Endothelial cell of umbilical vein (primary cell): Measurements from ENCODE around the gene CYB5A. TPM values are rescaled to one million over a fixed set of nuclear protein-coding genes. Genes with fewer than 3 reads are reported as not detected.

Experiments
- BruUV-seq: library from RNA; stranded (reverse); fragments of 400-500 nt; replicated peaks from 2 replicates; lab custom pipeline; 2021; lab: Mats Ljungman, UMichigan
- CTCF ChIA-PET: fragments of 300-600, 350-600 bp; sonication (Branson Sonifier 250); formaldehyde crosslinking; loops from one replicate; lab custom pipeline; 2021; ENCODE audit warnings: antibody characterized with exemption, inconsistent platforms; lab: Charles Lee
- POLR2A ChIA-PET: fragments of 300-600, 350-600 bp; sonication (Branson Sonifier 250); formaldehyde crosslinking; loops from one replicate; lab custom pipeline; 2021; ENCODE audit warnings: antibody characterized with exemption, inconsistent platforms; lab: Charles Lee
- DNase-seq: peaks from one replicate; pipeline ENCODE4 v3.0.0-alpha.2; 2011; ENCODE audit warnings: low read depth, low spot score
- FAIRE-seq: peaks from 2 replicates; lab custom pipeline; 2011; peaks lifted over from hg19 to GRCh38; lab: Jason Lieb, UNC
- H2AFZ ChIP-seq: 2 replicates; pipeline ENCODE4 v1.6.0; 2012; ENCODE audit warnings: low read depth, low read length, control low read depth, inconsistent platforms
- H3K27ac ChIP-seq: 2 replicates; pipeline ENCODE4 v1.5.1; 2011; ENCODE audit warnings: low read depth, mild to moderate bottlenecking, control low read depth, low read length, moderate library complexity; ENCODE audit not compliant: insufficient read depth
- H3K27me3 ChIP-seq, 2 experiments: 2 replicates each; pipeline versions ENCODE4 v1.6.0 to v1.6.1; 2011; ENCODE audit warnings: low read length in 2 of 2, mixed read lengths in 1 of 2; ENCODE audit not compliant: control insufficient read depth in 2 of 2, insufficient read depth in 2 of 2
- H3K36me3 ChIP-seq, 2 experiments: 2 replicates in 1 of 2; 3 replicates in 1 of 2; pipeline ENCODE4 v1.5.1; 2011; ENCODE audit warnings: low read length in 2 of 2, mild to moderate bottlenecking in 1 of 2, moderate library complexity in 1 of 2; ENCODE audit not compliant: control insufficient read depth in 2 of 2, insufficient read depth in 2 of 2; ENCODE audit errors: extremely low read depth in 1 of 2
- H3K4me1 ChIP-seq: 3 replicates; pipeline ENCODE4 v1.5.1; 2011; ENCODE audit warnings: mild to moderate bottlenecking, low read length; ENCODE audit not compliant: control insufficient read depth, insufficient read depth; ENCODE audit errors: extremely low read depth
- H3K4me2 ChIP-seq: 2 replicates; pipeline ENCODE4 v1.6.1; 2011; ENCODE audit warnings: low read length, control low read depth, mixed read lengths; ENCODE audit not compliant: insufficient read depth
- H3K4me3 ChIP-seq, 3 experiments: fragments of 200-600 bp in 1 of 3; sonication (generic), shearing (Covaris generic) in 1 of 3; replicated peaks in 1 of 3; 2 replicates each; pipeline ENCODE4 v1.5.1; 2011 to 2016; ENCODE audit warnings: control low read depth in 3 of 3, low read length in 3 of 3, mild to moderate bottlenecking in 2 of 3, inconsistent platforms in 1 of 3, low read depth in 1 of 3, moderate library complexity in 1 of 3; ENCODE audit not compliant: insufficient read depth in 1 of 3
- H3K79me2 ChIP-seq: 2 replicates; pipeline ENCODE4 v1.6.0; 2012; ENCODE audit warnings: low read length, inconsistent platforms; ENCODE audit not compliant: control insufficient read depth, insufficient read depth
- H3K9ac ChIP-seq: replicated peaks from 2 replicates; pipeline ENCODE3; 2011; ENCODE audit warnings: low read length, control low read depth; ENCODE audit not compliant: insufficient read depth; ENCODE audit errors: extremely low read depth
- H3K9me1 ChIP-seq: replicated peaks from 3 replicates; pipeline ENCODE4 v1.6.0; 2011; ENCODE audit warnings: mild to moderate bottlenecking, low read length; ENCODE audit not compliant: control insufficient read depth, insufficient read depth; ENCODE audit errors: extremely low read depth
- H3K9me3 ChIP-seq: replicated peaks from 2 replicates; pipeline ENCODE4 v1.5.1; 2012; ENCODE audit warnings: low read length, inconsistent platforms; ENCODE audit not compliant: control insufficient read depth, insufficient read depth
- H4K20me1 ChIP-seq: replicated peaks from 2 replicates; pipeline ENCODE3; 2011; ENCODE audit warnings: mild to moderate bottlenecking, low read length; ENCODE audit not compliant: control insufficient read depth, insufficient read depth; ENCODE audit errors: extremely low read depth
- EZH2 ChIP-seq: IDR thresholded peaks from 2 replicates; pipeline ENCODE4 v1.6.1; 2012; ENCODE audit warnings: borderline replicate concordance, low read depth, mild to moderate bottlenecking, moderate library complexity, low read length, inconsistent platforms; ENCODE audit not compliant: severe bottlenecking
- FOS ChIP-seq: IDR thresholded peaks from 2 replicates; pipeline ENCODE4 v1.6.1; 2011; ENCODE audit warnings: mild to moderate bottlenecking, low read length, moderate library complexity, borderline replicate concordance; ENCODE audit not compliant: insufficient read depth
- GATA2 ChIP-seq: IDR thresholded peaks from 2 replicates; pipeline ENCODE4 v1.7.0; 2011; ENCODE audit warnings: low read depth, mild to moderate bottlenecking, moderate library complexity, mixed read lengths, low read length; ENCODE audit not compliant: insufficient read length, insufficient read depth
- JUN ChIP-seq: IDR thresholded peaks from 2 replicates; pipeline ENCODE4 v1.6.1; 2011; ENCODE audit warnings: borderline replicate concordance, low read depth; ENCODE audit not compliant: insufficient read length, insufficient read depth
- MAX ChIP-seq: IDR thresholded peaks from 2 replicates; pipeline ENCODE4 v1.6.1; 2011; ENCODE audit not compliant: insufficient read depth, insufficient read length
- MYC ChIP-seq: IDR thresholded peaks from one replicate; pipeline ENCODE4 v1.6.1; 2011; ENCODE audit warnings: mild to moderate bottlenecking, low read depth, low read length
- POLR2A ChIP-seq: IDR thresholded peaks from 2 replicates; pipeline ENCODE4 v1.6.1; 2012; ENCODE audit warnings: low read depth, mild to moderate bottlenecking, control low read depth, low read length
- POLR2AphosphoS5 ChIP-seq: IDR thresholded peaks from 2 replicates; pipeline ENCODE4 v1.6.1; 2012; ENCODE audit warnings: low read depth, mild to moderate bottlenecking, control low read depth, low read length, moderate library complexity; ENCODE audit not compliant: insufficient read depth
- dilution Hi-C: fragments of 300-500 bp; cut with MboI; formaldehyde crosslinking; loops from one replicate; pipeline ENCODE4 v1.15.0; 2019; ENCODE audit warnings: low sequenced_read_pairs; ENCODE audit not compliant: extremely low pct_ligation_motif_present
- intact Hi-C: fragments of 100-400 bp; cut with micrococcal nuclease; formaldehyde crosslinking; loops from one replicate; pipeline ENCODE4 v1.10.0; 2022
- polyA plus RNA-seq, 4 experiments: library from polyadenylated mRNA; depleted of rRNA in 3 of 4; stranded (reverse) in 3 of 4; unstranded in 1 of 4; fragments of >200 nt; gene quantifications; 2 replicates each; pipeline versions ENCODE4 v1.2.1 to v1.2.3, GENCODE V29; 2011 to 2012; ENCODE audit warnings: missing spikeins in 1 of 4
- total RNA-seq: library from RNA; stranded (reverse); gene quantifications from 2 replicates; pipeline ENCODE4 v1.2.3, GENCODE V29; 2021
- TF ChIP-seq, protein P1 (sequence below), 2 donors: IDR thresholded peaks; 1 replicate in 1 of 2; 2 replicates in 1 of 2; pipeline ENCODE4 v1.5.1; 2011; ENCODE audit warnings: low read length in 2 of 2, mild to moderate bottlenecking in 2 of 2, moderate library complexity in 2 of 2, control low read depth in 1 of 2, inconsistent platforms in 1 of 2, low read depth in 1 of 2; ENCODE audit not compliant: insufficient read depth in 1 of 2; ENCODE audit errors: extremely low read depth in 1 of 2

CYB5A gene
- total and polyA plus RNA-seq, 2 donors (not counting 3 experiments of a cell fraction or from before 2014, with no cell fraction given) = 24.9 to 74.0 TPM

DNA sequence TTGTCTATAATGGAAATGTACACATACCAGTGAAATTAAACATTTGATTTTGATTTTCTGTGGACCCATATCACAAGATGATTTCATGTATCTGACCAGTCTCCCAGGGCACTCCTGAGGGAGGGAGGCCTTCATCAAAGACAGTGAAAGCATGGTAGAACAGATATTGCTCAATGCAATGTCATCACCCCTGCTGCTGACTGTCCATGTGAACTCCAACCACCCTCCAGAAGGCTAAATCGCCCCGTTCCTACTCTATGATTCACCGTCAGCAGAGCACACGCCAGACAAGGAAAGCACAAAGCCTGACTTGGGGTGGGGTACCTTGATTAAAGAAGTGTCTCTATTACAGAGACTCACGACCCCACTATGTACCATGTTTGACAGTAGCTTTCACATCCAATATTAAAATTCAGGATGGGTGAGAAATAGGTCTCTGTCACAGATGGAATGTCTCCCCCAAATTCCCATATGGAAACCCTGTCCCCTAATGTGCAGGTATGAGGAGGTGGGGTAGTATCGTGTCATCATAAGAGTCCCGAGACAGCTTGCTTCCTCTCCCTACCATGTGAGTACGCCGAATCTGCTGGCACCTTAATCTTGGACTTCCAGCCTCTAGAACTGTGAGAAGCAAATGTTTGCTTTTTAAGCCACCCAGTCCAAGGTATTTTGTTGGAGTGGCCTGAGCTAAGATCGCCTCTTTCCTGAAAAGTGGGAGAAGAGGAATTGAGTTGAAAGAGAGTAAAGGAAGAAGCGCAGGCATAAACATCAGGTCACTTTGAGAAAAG is 42.4 kb downstream of the CYB5A start:
- Histone ChIP-seq H3K4me1 (peaks cover 8% of the 10 kb centered on the region), H2AFZ (no peak overlapping the region), H4K20me1 (no peaks in the 10 kb centered on the region), H3K27me3 (no peaks in the 10 kb centered on the region), H3K9me1 (no peaks in the 10 kb centered on the region), H3K27ac (no peak overlapping the region), H3K9ac (no peak overlapping the region), H3K4me3 (no peak overlapping the region), H3K36me3 (no peaks in the 10 kb centered on the region), H3K79me2 (no peaks in the 10 kb centered on the region), H3K4me2 (no peak overlapping the region), H3K9me3 (no peaks in the 10 kb centered on the region)
- TF ChIP-seq, protein P1, sequence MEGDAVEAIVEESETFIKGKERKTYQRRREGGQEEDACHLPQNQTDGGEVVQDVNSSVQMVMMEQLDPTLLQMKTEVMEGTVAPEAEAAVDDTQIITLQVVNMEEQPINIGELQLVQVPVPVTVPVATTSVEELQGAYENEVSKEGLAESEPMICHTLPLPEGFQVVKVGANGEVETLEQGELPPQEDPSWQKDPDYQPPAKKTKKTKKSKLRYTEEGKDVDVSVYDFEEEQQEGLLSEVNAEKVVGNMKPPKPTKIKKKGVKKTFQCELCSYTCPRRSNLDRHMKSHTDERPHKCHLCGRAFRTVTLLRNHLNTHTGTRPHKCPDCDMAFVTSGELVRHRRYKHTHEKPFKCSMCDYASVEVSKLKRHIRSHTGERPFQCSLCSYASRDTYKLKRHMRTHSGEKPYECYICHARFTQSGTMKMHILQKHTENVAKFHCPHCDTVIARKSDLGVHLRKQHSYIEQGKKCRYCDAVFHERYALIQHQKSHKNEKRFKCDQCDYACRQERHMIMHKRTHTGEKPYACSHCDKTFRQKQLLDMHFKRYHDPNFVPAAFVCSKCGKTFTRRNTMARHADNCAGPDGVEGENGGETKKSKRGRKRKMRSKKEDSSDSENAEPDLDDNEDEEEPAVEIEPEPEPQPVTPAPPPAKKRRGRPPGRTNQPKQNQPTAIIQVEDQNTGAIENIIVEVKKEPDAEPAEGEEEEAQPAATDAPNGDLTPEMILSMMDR (IDR thresholded peaks at IDR 0.05; ENCODE audit: extremely low read depth in 1 of 2, insufficient read depth in 1 of 2, low read depth in 1 of 2, low read length in 2 of 2) = no peak
- no peak for TF ChIP-seq JUN
- CTCF ChIA-PET = no interaction called here
- POLR2A ChIA-PET = no interaction called here
- no peak for FAIRE-seq
- DNase-seq = no peak
- BruUV-seq = no TSS peak
- intact Hi-C loops (no loop called here), dilution Hi-C loops (no loop called here)

DNA sequence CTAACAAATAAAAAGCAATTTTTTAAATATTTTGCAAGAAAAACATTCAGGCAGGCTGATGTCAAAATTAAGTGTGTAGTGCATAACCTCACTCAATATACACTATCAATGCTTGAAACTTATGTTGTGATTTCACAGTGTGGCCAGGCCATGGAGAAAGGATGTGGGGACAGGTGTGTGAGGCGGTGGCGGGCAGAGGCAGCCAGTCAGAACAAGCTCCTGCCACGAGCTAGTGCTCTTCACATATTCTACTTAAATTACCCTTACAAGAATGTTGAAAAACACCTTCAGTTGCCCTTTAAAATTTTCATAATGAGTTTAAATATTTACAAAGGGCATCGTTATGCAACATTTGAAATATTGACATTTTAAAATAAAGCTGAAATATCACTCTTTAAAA is 43.2 kb downstream of the CYB5A start:
- no peaks in the 10 kb centered on the region for H4K20me1 ChIP-seq
- no TSS peak for BruUV-seq
- CTCF ChIA-PET = no interaction called here
- no peaks in the 10 kb centered on the region for H3K9me1 ChIP-seq
- H3K27ac ChIP-seq = no peak overlapping the region
- no peak overlapping the region for H3K4me3 ChIP-seq
- TF ChIP-seq GATA2 (no peak), MAX (no peak), POLR2AphosphoS5 (no peak), FOS (no peak), JUN (no peak), MYC (no peak), POLR2A (no peak), EZH2 (no peak)
- TF ChIP-seq, protein P1 (IDR thresholded peaks at IDR 0.05; ENCODE audit: extremely low read depth in 1 of 2, insufficient read depth in 1 of 2, low read depth in 1 of 2, low read length in 2 of 2) = no peak
- FAIRE-seq = no peak
- H3K9ac ChIP-seq = no peak overlapping the region
- no peaks in the 10 kb centered on the region for H3K27me3 ChIP-seq
- no peak overlapping the region for H3K4me2 ChIP-seq
- H3K36me3 ChIP-seq = no peaks in the 10 kb centered on the region
- no peak overlapping the region for H2AFZ ChIP-seq
- dilution Hi-C loops (no loop called here), intact Hi-C loops (no loop called here)
- no peak for DNase-seq
- H3K4me1 ChIP-seq = peaks cover 8% of the 10 kb centered on the region
- H3K79me2 ChIP-seq = no peaks in the 10 kb centered on the region
- POLR2A ChIA-PET = no interaction called here
- no peaks in the 10 kb centered on the region for H3K9me3 ChIP-seq
